ENCODE measurements around the gene UBE2Z. TPM values are rescaled to one million over a fixed set of nuclear protein-coding genes. Genes with fewer than 3 reads are reported as not detected.

The UBE2Z gene
- polyA plus RNA-seq, 3 donors, result 35.8 to 44.7 (median 40.0) TPM

DNA sequence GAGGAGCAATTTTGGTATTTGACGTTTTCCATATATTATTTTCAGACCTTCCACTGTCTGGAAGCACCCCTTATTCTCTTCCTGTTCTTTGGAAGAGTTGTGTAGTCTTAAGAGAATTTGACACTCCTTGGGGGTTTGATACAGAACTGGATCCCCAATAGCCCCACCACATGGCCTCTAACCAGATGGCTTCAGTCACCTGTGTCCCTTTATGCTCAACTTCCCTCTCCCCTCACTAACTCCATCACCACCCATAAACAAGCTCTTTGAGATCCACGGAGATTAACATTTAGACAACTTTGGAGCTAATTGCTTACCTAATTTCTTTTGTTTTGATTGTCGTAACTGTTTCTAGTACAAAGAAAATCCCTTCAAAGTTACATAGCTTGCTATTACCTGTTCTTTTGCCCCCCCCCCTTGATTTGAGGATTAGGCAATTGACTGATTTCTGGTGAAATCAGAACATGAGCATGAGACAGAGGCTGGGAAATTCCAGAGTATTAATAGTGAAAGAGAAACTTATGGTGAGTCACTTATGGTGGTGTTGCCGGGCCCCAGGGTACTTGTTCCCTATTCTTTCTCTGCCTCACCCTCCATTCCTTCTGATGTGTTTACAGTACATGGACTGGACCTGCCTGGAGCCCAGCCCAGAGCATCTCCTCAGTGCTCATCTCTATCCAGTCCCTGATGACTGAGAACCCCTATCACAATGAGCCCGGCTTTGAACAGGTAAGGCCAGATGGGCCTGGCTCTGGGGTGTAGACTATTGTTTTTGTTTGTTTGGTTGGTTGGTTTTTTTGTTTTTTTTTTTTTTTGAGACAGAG, 7.5 kb downstream of the UBE2Z start:
- Mint-ChIP-seq H3K4me1 (peaks cover 36% of the 10 kb centered on the region), H3K4me3 (peak overlapping the region; percentile 38 to 59), H3K36me3 (peaks cover 68 to 92% of the 10 kb centered on the region in 2 donors), H3K9me3 (peaks cover 0 to 2% (median 0%) of the 10 kb centered on the region in 7 donors), H3K27me3 (ENCODE audit: low read depth in 3 of 3) (no peaks in the 10 kb centered on the region), H3K27ac (peak overlapping the region; percentile 94 to 99 (median 97))
- intact Hi-C loops (cut with micrococcal nuclease), result loop anchor here in 1 of 2 donors (5.0 kb wide), 1 partner anchor 73 kb away; no protein-coding TSS in a partner anchor
- peak overlapping the region; percentile 79 to 93 for H3K27ac ChIP-seq (ENCODE audit: low read depth in 1 of 2, low read length in 2 of 2)
- WGBS (ENCODE audit: insufficient coverage), result no CpG with 5 or more reads among the region's 5 CpGs
- peaks cover 69% of the 10 kb centered on the region for H3K79me2 ChIP-seq (ENCODE audit: insufficient read depth, low read length)
- peaks cover 22 to 31% of the 10 kb centered on the region in 2 donors for H3K4me1 ChIP-seq (ENCODE audit: control insufficient read depth in 1 of 2, insufficient read depth in 2 of 2, low read length in 2 of 2)
- peak overlapping the region in 1 of 3 experiments; percentile 16 for H3K4me3 ChIP-seq (replicated peaks in 1 of 3; ENCODE audit: low read depth in 2 of 3, low read length in 3 of 3)
- peaks cover 59 to 82% of the 10 kb centered on the region in 2 donors for H3K36me3 ChIP-seq (replicated peaks in 1 of 2; ENCODE audit: control insufficient read depth in 1 of 2, insufficient read depth in 2 of 2, low read length in 2 of 2)
- H3K9me3 ChIP-seq (replicated peaks in 1 of 2; ENCODE audit: control insufficient read depth in 1 of 2, insufficient read depth in 1 of 2, low read length in 2 of 2), result no peaks in the 10 kb centered on the region
- peaks cover 36% of the 10 kb centered on the region for H4K20me1 ChIP-seq (ENCODE audit: insufficient read depth, low read length)
- H3K27me3 ChIP-seq (ENCODE audit: control insufficient read depth in 2 of 2, insufficient read depth in 2 of 2, low read length in 2 of 2), result no peaks in the 10 kb centered on the region
- TF ChIP-seq, protein P1, sequence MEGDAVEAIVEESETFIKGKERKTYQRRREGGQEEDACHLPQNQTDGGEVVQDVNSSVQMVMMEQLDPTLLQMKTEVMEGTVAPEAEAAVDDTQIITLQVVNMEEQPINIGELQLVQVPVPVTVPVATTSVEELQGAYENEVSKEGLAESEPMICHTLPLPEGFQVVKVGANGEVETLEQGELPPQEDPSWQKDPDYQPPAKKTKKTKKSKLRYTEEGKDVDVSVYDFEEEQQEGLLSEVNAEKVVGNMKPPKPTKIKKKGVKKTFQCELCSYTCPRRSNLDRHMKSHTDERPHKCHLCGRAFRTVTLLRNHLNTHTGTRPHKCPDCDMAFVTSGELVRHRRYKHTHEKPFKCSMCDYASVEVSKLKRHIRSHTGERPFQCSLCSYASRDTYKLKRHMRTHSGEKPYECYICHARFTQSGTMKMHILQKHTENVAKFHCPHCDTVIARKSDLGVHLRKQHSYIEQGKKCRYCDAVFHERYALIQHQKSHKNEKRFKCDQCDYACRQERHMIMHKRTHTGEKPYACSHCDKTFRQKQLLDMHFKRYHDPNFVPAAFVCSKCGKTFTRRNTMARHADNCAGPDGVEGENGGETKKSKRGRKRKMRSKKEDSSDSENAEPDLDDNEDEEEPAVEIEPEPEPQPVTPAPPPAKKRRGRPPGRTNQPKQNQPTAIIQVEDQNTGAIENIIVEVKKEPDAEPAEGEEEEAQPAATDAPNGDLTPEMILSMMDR (IDR thresholded peaks at IDR 0.05), result no peak
- H2AFZ ChIP-seq (ENCODE audit: insufficient read depth, low read depth, low read length, poor library complexity, severe bottlenecking), result no peak overlapping the region
- H3K9ac ChIP-seq (ENCODE audit: insufficient read depth, low read length, poor library complexity, severe bottlenecking), result peak overlapping the region; percentile 23
- H3K4me2 ChIP-seq (replicated peaks; ENCODE audit: extremely low read depth, low read length, poor library complexity, severe bottlenecking), result peak overlapping the region; percentile 25
- DNase-seq, result peak; percentile 88 to 96 (median 94)

DNA sequence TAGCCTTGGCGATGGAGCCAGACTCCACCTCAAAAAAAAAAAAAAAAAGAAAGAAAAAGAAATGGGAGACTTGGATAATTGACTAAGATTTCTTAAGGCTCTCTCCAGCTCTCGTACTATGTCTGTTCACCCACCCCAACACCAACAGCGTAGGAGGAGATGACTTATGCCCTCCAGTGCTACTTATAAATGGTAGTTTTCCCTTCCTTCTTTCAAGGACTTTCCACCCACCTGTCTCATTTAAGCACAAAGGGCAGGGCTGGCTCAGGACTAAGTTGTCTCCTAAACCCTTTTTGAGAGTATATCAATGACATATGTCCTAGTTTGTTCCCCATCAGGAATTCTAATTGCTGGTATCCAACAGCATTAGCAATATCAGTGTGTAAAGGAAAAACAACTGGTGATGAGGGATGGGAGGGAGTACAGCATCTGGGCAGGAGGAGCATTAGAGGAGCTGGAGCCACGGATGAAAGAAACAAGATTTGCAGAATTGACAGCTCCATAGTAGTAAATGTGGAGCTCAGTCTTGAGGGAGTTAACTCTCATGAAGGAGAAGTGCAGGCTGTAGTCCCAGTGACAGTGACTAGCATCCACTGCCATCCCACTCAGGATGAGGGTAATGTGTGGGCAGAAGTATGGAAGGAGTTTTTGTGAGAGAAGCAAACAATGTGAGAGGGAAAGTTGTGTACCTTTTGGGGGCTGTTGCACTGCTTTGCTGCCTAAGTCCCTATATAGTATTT, 17.2 kb downstream of the UBE2Z start:
- no peak overlapping the region for H3K9ac ChIP-seq (ENCODE audit: insufficient read depth, low read length, poor library complexity, severe bottlenecking)
- H3K4me3 Mint-ChIP-seq, result no peak overlapping the region
- DNase-seq, result no peak
- H3K27ac Mint-ChIP-seq, result peak overlapping the region in 3 of 7 donors; percentile 26 to 56 (median 31)
- H3K36me3 ChIP-seq (replicated peaks in 1 of 2; ENCODE audit: control insufficient read depth in 1 of 2, insufficient read depth in 2 of 2, low read length in 2 of 2), result peaks cover 93 to 98% of the 10 kb centered on the region in 2 donors
- no peaks in the 10 kb centered on the region for H3K79me2 ChIP-seq (ENCODE audit: insufficient read depth, low read length)
- TF ChIP-seq, protein P1 (IDR thresholded peaks at IDR 0.05), result no peak
- H3K4me2 ChIP-seq (replicated peaks; ENCODE audit: extremely low read depth, low read length, poor library complexity, severe bottlenecking), result no peak overlapping the region
- H2AFZ ChIP-seq (ENCODE audit: insufficient read depth, low read depth, low read length, poor library complexity, severe bottlenecking), result no peak overlapping the region
- peaks cover 0 to 2% (median 2%) of the 10 kb centered on the region in 3 donors for H3K27me3 Mint-ChIP-seq (ENCODE audit: low read depth in 3 of 3)
- intact Hi-C loops (cut with micrococcal nuclease), result no loop called here
- H3K27me3 ChIP-seq (ENCODE audit: control insufficient read depth in 2 of 2, insufficient read depth in 2 of 2, low read length in 2 of 2), result no peaks in the 10 kb centered on the region
- peaks cover 0 to 7% of the 10 kb centered on the region in 2 donors for H3K4me1 ChIP-seq (ENCODE audit: control insufficient read depth in 1 of 2, insufficient read depth in 2 of 2, low read length in 2 of 2)
- WGBS (ENCODE audit: insufficient coverage), result 100% methylated on average over 1 of the region's 4 CpGs
- peaks cover 8% of the 10 kb centered on the region for H3K4me1 Mint-ChIP-seq
- no peaks in the 10 kb centered on the region for H3K9me3 Mint-ChIP-seq
- no peaks in the 10 kb centered on the region for H3K9me3 ChIP-seq (replicated peaks in 1 of 2; ENCODE audit: control insufficient read depth in 1 of 2, insufficient read depth in 1 of 2, low read length in 2 of 2)
- peaks cover 72% of the 10 kb centered on the region for H4K20me1 ChIP-seq (ENCODE audit: insufficient read depth, low read length)
- H3K27ac ChIP-seq (ENCODE audit: low read depth in 1 of 2, low read length in 2 of 2), result no peak overlapping the region
- no peak overlapping the region for H3K4me3 ChIP-seq (replicated peaks in 1 of 3; ENCODE audit: low read depth in 2 of 3, low read length in 3 of 3)
- H3K36me3 Mint-ChIP-seq, result peaks cover 84 to 98% of the 10 kb centered on the region in 2 donors

Data from CD14-positive monocyte (primary cell).